ENCODE measurements around the gene CDK5RAP2. TPM values are rescaled to one million over a fixed set of nuclear protein-coding genes. Genes with fewer than 3 reads are reported as not detected.
"Not testable (repeated sequence)": the region's sequence is repeated elsewhere in the genome, so short reads cannot be mapped to it uniquely, and the experiment has no call there.

CDK5RAP2 gene
- total RNA-seq, 2 experiments from 2014 or later, result 51.7 to 55.9 TPM

GRCh38 chr9:120461677-120462076 is 118.3 kb downstream of the CDK5RAP2 start:
- H3K4me3 Mint-ChIP-seq, H3K27ac Mint-ChIP-seq, H3K27me3 Mint-ChIP-seq, DNase-seq, H3K9me3 Mint-ChIP-seq, H3K4me1 Mint-ChIP-seq: not testable (repeated sequence)
- H3K36me3 Mint-ChIP-seq, result peaks cover 67% of the 10 kb centered on the region

- H3K9me3 Mint-ChIP-seq, result no peaks in the 10 kb centered on the region
- DNase-seq, result no peak
- H3K4me1 Mint-ChIP-seq, result no peaks in the 10 kb centered on the region
- H3K36me3 Mint-ChIP-seq, result peaks cover 60% of the 10 kb centered on the region
- no peaks in the 10 kb centered on the region for H3K27me3 Mint-ChIP-seq
- peak overlapping the region; percentile 60 for H3K27ac Mint-ChIP-seq
- H3K4me3 Mint-ChIP-seq, result no peak overlapping the region
Measured at GRCh38 chr9:120456218-120456617, 123.7 kb downstream of the CDK5RAP2 start.

- Mint-ChIP-seq H3K27ac (no peak overlapping the region), H3K36me3 (peaks cover 60% of the 10 kb centered on the region), H3K9me3 (no peaks in the 10 kb centered on the region), H3K4me3 (no peak overlapping the region), H3K27me3 (no peaks in the 10 kb centered on the region), H3K4me1 (no peaks in the 10 kb centered on the region)
- no peak for DNase-seq
Measured at GRCh38 chr9:120454467-120454866, 125.5 kb downstream of the CDK5RAP2 start.

GRCh38 chr9:120453792-120454191 is 126.2 kb downstream of the CDK5RAP2 start:
- Mint-ChIP-seq H3K4me3 (no peak overlapping the region), H3K27ac (no peak overlapping the region), H3K36me3 (peaks cover 58% of the 10 kb centered on the region), H3K9me3 (no peaks in the 10 kb centered on the region), H3K27me3 (no peaks in the 10 kb centered on the region), H3K4me1 (no peaks in the 10 kb centered on the region)
- DNase-seq, result no peak

GRCh38 chr9:120452631-120453030 is 127.3 kb downstream of the CDK5RAP2 start:
- peaks cover 54% of the 10 kb centered on the region for H3K36me3 Mint-ChIP-seq
- DNase-seq, result no peak
- H3K9me3 Mint-ChIP-seq, result no peaks in the 10 kb centered on the region
- H3K27me3 Mint-ChIP-seq, result no peaks in the 10 kb centered on the region
- no peaks in the 10 kb centered on the region for H3K4me1 Mint-ChIP-seq
- H3K4me3 Mint-ChIP-seq, result no peak overlapping the region
- H3K27ac Mint-ChIP-seq, result no peak overlapping the region

- Mint-ChIP-seq H3K27ac (no peak overlapping the region), H3K4me3 (no peak overlapping the region), H3K36me3 (peaks cover 41% of the 10 kb centered on the region), H3K27me3 (no peaks in the 10 kb centered on the region), H3K9me3 (no peaks in the 10 kb centered on the region), H3K4me1 (peaks cover 4% of the 10 kb centered on the region)
- DNase-seq, result no peak
Measured at GRCh38 chr9:120450916-120451315, 129.1 kb downstream of the CDK5RAP2 start.

- H3K27me3 Mint-ChIP-seq, result no peaks in the 10 kb centered on the region
- no peak overlapping the region for H3K4me3 Mint-ChIP-seq
- H3K36me3 Mint-ChIP-seq, result peaks cover 30% of the 10 kb centered on the region
- no peak overlapping the region for H3K27ac Mint-ChIP-seq
- peaks cover 4% of the 10 kb centered on the region for H3K4me1 Mint-ChIP-seq
- DNase-seq, result no peak
- H3K9me3 Mint-ChIP-seq, result no peaks in the 10 kb centered on the region
Measured at GRCh38 chr9:120449566-120449965, 130.4 kb downstream of the CDK5RAP2 start.

GRCh38 chr9:120447959-120448500 is 131.9 kb downstream of the CDK5RAP2 start:
- no peak for DNase-seq
- H3K36me3 Mint-ChIP-seq, result peaks cover 29% of the 10 kb centered on the region
- H3K27ac Mint-ChIP-seq, result no peak overlapping the region
- H3K27me3 Mint-ChIP-seq, result no peaks in the 10 kb centered on the region
- no peak overlapping the region for H3K4me3 Mint-ChIP-seq
- no peaks in the 10 kb centered on the region for H3K9me3 Mint-ChIP-seq
- peaks cover 4% of the 10 kb centered on the region for H3K4me1 Mint-ChIP-seq

- H3K4me3 Mint-ChIP-seq, result no peak overlapping the region
- no peak for DNase-seq
- H3K9me3 Mint-ChIP-seq, result no peaks in the 10 kb centered on the region
- no peaks in the 10 kb centered on the region for H3K27me3 Mint-ChIP-seq
- peaks cover 4% of the 10 kb centered on the region for H3K4me1 Mint-ChIP-seq
- H3K36me3 Mint-ChIP-seq, result peaks cover 32% of the 10 kb centered on the region
- no peak overlapping the region for H3K27ac Mint-ChIP-seq
Measured at GRCh38 chr9:120446671-120447070, 133.3 kb downstream of the CDK5RAP2 start.

- H3K36me3 Mint-ChIP-seq, result peaks cover 32% of the 10 kb centered on the region
- H3K9me3 Mint-ChIP-seq, result no peaks in the 10 kb centered on the region
- no peak for DNase-seq
- no peaks in the 10 kb centered on the region for H3K27me3 Mint-ChIP-seq
- H3K4me3 Mint-ChIP-seq, result no peak overlapping the region
- no peak overlapping the region for H3K27ac Mint-ChIP-seq
- peaks cover 4% of the 10 kb centered on the region for H3K4me1 Mint-ChIP-seq
Measured at GRCh38 chr9:120443976-120444375, 136.0 kb downstream of the CDK5RAP2 start.

GRCh38 chr9:120443489-120443888 is 136.5 kb downstream of the CDK5RAP2 start:
- no peak for DNase-seq
- H3K36me3 Mint-ChIP-seq, result peaks cover 27% of the 10 kb centered on the region
- no peaks in the 10 kb centered on the region for H3K27me3 Mint-ChIP-seq
- H3K27ac Mint-ChIP-seq, result no peak overlapping the region
- no peak overlapping the region for H3K4me3 Mint-ChIP-seq
- no peaks in the 10 kb centered on the region for H3K9me3 Mint-ChIP-seq
- peaks cover 8% of the 10 kb centered on the region for H3K4me1 Mint-ChIP-seq

- Mint-ChIP-seq H3K27me3 (no peaks in the 10 kb centered on the region), H3K4me3 (no peak overlapping the region), H3K36me3 (peaks cover 27% of the 10 kb centered on the region), H3K27ac (no peak overlapping the region), H3K4me1 (peaks cover 12% of the 10 kb centered on the region), H3K9me3 (no peaks in the 10 kb centered on the region)
- no peak for DNase-seq
Measured at GRCh38 chr9:120442308-120442995, 137.5 kb downstream of the CDK5RAP2 start.

GRCh38 chr9:120441426-120442307 is 138.3 kb downstream of the CDK5RAP2 start:
- H3K27ac Mint-ChIP-seq, result no peak overlapping the region
- H3K9me3 Mint-ChIP-seq, result no peaks in the 10 kb centered on the region
- H3K36me3 Mint-ChIP-seq, result peaks cover 25% of the 10 kb centered on the region
- no peak for DNase-seq
- H3K27me3 Mint-ChIP-seq, result no peaks in the 10 kb centered on the region
- H3K4me3 Mint-ChIP-seq, result no peak overlapping the region
- peaks cover 11% of the 10 kb centered on the region for H3K4me1 Mint-ChIP-seq

GRCh38 chr9:120440791-120441190 is 139.2 kb downstream of the CDK5RAP2 start:
- Mint-ChIP-seq H3K27ac (no peak overlapping the region), H3K4me1 (peaks cover 8% of the 10 kb centered on the region), H3K9me3 (no peaks in the 10 kb centered on the region), H3K36me3 (peaks cover 25% of the 10 kb centered on the region), H3K4me3 (no peak overlapping the region), H3K27me3 (no peaks in the 10 kb centered on the region)
- DNase-seq, result no peak

- H3K4me3 Mint-ChIP-seq, result no peak overlapping the region
- no peak overlapping the region for H3K27ac Mint-ChIP-seq
- H3K27me3 Mint-ChIP-seq, result no peaks in the 10 kb centered on the region
- no peaks in the 10 kb centered on the region for H3K9me3 Mint-ChIP-seq
- H3K36me3 Mint-ChIP-seq, result peaks cover 26% of the 10 kb centered on the region
- peaks cover 8% of the 10 kb centered on the region for H3K4me1 Mint-ChIP-seq
- no peak for DNase-seq
Measured at GRCh38 chr9:120439926-120440325, 140.0 kb downstream of the CDK5RAP2 start.
